GM19372 (cell line): ENCODE data around the gene WDR27.
"Not testable (repeated sequence)": the region's sequence is repeated elsewhere in the genome, so short reads cannot be mapped to it uniquely, and the experiment has no call there.

Source experiments
- ATAC-seq: cut with Tn5 transposase; IDR thresholded peaks from one replicate; pipeline ENCODE4 v1.9.1; 2021; ENCODE audit warnings: mild to moderate bottlenecking, low read depth, moderate library complexity; ENCODE audit not compliant: unreplicated experiment

WDR27 gene

DNA sequence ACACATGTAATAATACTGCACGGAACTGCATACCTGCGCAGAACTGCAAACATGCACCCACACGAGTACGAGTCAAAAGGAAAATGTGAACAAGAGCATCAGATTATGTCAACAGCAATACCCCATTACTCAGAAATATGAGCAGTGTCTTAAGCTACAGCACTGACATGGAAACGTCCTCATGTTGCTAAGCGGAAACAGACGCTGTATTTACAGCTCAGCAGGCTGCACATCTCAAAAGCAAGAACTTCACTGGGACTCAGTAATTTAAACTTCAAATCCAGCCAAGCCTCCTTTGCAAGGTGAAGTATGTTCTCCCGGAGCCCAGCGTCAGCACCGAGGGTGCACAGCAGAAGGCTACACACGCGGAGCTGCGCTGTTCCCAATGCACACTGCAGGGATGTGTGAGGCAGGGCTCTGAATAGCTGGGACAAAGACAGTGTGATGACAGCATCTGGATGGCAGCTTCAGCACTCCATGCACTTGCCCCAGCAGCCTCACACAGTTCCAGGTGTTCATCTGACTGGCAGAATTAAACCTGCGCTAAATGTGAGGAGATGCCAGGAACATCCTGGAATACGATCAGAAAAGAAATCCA lies 202.8 kb downstream of the WDR27 start:
- ATAC-seq, result no peak

DNA sequence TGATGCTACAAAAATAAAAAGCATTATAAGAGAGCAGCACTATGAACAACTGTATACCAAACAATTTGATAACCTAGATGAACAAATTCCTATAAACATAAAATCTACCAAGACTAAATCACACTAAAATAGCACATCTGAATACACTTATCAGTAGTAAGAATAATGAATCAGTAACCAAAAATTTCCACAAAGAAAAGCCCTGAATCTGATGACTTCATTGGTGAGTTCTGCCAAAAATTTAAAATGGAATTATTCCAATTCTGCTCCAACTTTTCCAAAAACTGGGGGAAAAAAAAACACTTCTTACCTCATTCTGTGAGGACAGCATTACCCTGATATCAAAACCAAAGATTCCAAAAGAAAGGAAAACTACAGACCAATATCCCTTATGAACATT lies 206.2 kb downstream of the WDR27 start:
- no peak for ATAC-seq

DNA sequence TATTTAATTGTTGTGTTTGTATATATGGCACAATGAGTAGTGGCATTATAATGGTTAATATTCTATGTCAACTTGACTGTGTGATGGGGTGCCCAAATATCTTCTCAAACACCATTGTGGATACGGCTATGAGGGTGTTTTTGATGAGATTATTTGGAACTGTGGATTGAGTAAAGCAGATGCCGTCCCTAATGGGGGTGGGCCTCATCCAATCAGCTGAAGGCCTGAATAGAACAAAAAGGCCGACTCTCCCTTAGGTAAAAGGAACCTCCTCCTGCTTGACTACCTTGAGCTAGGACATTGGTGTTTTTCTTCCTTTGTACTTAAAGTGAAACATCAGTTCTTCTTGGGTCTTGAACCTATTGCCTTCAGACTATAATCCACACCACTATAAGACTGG lies 207.8 kb downstream of the WDR27 start:
- ATAC-seq, result no peak

DNA sequence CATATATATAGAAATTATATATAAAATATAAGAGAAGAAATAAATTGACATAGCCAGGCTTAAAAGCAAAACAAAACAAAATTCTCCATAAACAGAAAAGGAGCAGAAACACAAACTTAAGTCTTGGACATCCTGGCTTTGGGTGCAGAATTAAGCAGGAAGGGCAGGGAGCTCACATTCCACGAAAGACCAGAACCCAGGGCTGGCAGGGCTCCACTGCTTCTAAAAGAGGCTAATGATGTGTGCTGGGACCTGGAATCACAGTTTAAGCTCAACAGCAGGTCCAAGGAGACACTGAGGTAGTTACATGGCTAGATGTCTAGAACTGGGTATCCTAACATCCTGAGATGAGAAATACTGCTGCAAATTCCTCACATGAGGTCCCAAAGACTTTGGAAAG lies 210.3 kb downstream of the WDR27 start:
- no peak for ATAC-seq

DNA sequence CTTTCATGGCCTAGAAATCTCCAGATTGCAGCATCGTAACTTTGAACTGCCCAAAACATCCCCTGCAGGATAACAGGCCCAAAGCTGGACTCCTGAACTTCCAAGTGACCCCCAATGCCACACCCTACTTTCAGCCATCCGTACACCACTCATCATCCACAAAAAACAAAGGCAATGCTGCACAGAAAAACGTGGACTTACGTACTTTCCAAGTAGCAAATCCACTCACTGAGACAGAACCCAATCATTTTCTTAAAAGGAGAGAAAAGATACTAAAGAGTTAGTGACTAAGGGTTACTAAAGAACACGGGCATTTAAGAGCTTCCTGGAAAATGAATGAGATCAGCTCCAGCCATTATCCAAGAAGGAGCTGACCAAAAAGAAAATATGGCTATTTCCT lies 211.0 kb downstream of the WDR27 start:
- ATAC-seq, result no peak

DNA sequence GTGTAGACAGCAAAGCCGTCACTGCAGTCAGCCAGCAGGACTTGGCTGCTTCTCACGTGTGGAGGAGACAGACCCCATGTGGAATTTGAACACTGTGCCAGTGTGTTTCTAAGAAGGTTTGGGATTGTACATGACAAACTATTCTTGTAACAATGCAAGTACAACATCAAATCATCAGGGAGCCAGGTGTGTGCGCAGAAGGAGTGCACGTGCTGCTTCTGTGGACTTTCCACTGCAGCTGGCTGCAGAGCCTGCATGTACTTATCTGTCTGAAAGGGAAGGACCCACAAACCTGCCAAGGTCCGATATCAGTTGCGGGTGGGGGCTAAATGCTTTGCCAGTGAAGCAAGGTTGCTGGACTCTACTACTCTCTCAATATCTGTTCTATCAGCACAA lies 211.6 kb downstream of the WDR27 start:
- no peak for ATAC-seq

DNA sequence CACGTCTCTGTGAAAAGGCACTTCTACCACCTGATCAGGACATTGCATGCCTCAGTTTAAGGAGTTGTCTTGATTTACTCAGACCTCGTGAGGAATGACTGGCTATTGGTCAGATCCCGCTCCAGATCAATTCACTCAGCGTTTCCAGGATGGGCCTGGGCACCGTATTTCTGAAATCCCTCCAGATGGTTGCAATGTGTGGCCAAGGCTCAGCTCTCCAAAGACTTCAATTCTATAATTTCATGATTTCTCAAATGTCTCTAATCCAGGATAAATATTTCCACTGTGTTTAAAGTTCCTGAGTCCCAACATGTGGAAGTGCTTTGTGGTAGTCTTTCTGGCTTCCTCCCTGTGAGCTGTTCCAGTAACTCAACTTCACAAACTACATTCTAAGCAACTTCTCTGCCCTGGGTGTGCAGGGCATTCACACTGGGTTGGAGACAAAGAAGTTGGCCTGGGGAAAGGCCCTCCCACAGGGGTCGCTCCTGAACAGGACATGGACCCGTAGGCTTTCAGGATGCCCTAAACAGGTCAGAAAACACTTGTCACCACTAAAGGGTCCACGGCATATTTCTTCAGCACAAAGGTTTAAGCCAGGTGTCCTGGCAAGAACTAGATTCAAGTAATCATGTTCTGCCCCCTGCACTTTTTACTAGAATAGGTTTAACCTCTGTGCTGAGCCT lies 212.1 kb downstream of the WDR27 start:
- no peak for ATAC-seq

DNA sequence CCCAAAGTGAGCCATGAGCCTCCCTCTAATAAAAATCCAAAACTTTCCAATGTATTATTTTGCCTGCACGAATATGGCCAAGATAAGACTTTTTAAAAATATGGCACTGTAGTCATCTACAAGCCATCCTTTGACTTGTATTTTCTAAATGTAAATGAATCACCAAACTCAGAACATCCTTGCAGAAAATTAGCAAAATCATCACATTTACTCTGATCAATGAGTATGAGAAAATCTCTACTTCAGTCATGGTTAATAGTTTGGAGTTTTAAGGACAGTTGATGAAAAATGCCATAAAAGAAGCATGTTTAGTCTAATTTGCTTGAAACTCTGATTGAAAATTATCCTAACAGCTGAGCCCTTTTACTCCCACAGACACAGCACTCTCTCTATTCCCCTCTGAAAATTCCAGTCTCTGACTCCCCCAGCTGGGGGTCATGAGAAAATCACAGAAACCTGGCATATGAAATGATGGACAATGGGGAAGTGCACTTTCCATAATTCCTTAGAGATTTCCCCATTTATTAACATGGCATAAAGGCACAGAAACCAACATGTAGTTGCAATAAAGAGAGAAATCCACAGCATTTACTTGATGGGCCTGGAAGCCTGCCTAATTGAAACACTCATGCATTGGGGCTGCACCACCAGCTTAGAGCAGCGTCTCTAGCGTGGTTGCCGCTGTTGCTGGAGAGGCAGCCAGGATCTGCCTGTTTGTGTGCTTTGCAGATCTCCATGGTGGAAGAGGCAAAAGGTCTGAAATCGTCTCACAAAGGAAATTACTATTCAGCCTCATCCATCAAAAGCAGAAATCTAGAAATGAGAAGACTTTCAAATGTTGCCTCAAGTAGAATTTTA lies 214.0 kb downstream of the WDR27 start:
- no peak for ATAC-seq

DNA sequence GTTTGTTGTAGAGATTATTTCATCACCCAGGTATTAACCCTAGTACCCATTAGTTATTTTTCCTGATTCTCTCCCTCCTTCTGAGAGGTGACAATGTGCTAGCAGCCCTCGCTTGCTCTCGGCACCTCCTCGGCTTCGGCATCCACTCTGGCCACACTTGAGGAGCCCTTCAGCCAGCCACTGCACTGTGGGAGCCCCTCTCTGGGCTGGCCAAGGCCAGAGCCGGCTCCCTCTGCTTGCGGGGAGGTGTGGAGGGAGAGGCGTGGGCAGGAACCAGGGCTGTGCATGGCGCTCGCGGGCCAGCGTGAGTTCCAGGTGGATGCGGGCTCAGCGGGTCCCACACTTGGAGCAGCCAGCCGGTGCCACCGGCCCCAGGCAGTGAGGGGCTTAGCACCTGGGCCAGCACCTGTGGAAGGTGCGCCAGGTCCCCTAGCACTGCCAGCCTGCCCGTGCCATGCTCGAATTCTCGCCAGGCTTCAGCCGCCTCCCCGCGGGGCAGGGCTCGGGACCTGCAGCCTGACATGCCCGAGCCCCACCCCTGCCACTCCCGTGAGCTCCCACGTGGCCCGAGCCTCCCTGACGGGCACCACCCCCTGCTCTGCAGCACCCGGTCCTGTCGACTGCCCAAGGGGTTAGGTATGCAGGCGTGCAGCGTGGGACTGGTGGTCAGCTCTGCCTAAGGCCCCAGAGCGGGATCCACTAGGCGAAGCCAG lies 221.9 kb downstream of the WDR27 start:
- ATAC-seq, result no peak

DNA sequence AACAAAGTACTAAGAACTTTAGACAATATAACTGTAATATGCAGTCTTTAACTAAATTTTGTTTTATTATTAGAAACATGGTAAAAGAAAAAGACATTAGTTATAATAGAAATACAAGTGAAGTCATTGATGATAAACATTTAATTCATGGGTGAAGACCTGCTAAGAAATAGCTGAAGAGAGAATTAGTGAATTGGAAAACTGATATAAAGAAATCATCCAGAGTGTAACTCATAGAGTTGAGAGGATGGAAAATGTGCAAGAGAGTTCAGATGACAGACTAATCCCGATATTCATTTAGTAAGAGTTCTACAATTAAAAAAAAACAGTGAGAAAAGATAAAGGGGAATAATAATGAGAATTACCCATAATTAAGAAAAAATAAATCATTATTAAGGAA lies 227.5 kb downstream of the WDR27 start:
- no peak for ATAC-seq

DNA sequence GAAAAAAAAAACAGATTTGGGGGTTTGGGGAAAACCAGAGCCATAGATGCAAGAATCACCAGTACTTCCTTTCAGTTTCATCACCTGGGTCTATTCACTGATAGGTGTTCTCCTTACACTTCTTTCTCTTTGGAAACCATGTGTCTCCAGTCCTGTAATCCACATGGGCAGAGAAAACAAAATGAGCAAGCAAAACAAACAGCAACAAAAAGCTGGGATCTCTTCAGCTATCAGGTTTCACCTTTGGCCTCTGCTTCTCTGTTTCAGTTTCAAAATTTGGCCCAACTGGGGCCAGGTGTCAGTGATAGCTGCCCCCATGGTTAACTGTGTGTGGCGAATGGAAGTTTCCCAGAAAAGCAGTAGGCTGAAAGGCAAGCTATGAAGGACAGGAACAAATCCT lies 228.2 kb downstream of the WDR27 start:
- ATAC-seq, result no peak

DNA sequence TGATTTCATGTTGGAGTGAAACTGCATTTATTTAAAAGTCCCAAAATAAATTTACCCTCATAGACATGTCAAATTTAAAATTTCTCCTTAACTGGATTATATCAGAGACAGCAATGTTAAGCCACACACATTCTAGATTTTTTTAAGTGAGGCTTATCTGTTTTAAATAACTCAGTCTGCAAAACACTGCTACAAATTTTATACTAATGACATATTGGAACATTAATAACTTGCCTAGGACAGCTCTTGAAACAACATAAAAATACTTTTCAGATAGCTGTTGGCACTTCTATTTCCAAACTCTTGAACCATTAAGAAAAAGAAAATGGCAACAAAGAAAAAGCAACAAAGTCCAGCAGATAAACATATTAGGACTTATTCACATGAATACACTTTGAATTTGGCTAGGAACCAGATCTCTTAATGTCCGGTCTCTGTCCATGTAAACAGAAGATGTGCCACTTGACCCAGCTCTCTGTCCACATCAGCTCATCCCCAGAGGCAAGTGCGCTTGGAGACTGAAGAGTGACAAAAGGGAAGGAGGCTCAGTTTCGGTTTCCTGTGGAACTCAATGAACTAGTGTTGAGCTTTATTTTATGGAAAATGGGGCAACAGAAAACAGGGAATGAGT lies 228.9 kb downstream of the WDR27 start:
- no peak for ATAC-seq

DNA sequence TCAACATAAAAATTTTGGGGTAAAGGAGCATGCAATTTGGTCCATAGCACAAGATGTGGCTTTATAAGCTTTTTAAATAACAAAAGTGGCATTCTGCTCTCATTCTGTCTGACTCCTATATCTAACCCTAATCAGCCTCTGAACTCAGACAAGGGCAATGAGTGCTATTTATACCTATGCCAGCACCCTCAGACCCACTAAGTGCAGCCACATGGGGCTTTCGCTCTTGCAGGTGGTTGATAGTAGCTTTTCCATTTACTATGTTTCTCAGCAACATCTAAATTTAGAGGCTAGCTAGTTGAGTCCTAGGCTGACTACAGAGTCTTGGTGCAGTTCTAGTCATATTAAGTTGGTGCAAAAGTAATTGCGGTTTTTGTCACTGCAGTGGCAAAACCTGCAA lies 231.0 kb downstream of the WDR27 start:
- ATAC-seq, result no peak

DNA sequence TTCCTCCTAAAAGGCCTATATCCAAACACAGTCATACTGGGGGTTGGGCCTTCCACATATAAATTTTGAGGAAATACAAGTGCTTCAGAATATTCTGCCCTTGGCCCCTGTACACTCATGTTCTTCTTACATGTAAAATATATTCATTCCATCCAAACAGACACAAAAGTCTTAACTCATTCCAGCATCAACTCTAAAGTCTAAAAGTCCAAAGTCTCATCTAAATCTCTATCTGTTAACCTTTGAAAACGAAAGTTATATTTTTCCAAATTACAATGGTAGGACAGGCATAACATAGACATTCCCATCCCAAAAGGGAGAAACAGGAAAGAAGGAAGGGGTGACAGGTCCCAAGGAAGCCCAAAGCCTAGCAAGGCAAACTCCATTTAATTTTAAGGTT lies 232.8 kb downstream of the WDR27 start:
- no peak for ATAC-seq

DNA sequence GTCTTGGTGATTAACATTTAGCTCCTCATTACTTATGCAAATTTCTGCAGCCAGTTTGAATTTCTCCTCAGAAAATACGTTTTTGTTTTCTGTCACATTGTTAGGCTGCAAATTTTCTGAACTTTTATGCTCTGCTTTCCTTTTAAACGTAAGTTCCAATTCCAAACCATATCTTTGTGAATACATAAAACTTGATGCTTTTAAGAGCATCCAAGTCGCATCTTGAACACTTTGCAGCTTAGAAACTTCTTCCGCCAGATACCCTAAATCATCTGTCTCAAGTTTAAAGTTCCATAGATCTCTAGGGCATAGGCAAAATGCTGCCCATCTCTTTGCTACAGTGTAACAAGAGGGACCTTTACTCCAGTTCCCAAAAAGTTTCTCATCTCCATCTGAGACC lies 234.1 kb downstream of the WDR27 start:
- not testable (repeated sequence) for ATAC-seq

DNA sequence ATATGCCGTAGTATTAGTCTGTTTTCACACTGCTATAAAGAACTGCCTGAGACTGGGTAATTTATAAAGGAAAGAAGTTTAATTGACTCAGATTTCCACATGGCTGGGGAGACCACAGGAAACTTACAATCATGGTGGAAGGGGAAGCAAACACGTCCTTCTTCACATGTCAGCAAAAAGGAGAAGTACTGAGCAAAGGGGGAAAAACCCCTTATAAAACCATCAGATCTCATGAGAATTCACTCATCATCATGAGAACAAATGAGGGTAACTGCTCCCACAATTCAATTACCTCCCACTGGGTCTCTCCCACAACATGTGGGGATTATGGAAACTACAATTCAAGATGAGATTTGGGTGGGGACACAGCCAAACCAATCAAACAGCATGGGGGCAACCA lies 235.6 kb downstream of the WDR27 start:
- not testable (repeated sequence) for ATAC-seq

DNA sequence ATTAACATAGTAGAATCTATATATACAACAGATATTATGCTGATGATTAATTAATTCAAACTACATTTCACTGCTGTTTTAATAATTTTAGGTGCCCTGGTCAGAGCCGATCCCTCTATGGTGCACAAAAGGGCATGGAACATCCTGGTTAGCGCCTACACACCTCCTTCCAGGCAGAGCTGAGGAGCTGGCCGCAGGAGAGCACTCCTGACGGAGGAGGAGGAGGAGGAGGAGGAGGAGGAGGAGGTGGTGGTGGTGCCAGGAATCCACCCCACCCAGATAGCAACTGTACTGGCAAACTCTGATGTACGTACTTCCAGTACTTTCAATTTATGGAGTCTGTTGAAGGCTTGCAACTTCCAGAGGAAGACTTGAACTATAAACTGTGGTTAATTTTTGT lies 244.1 kb downstream of the WDR27 start:
- no peak for ATAC-seq

DNA sequence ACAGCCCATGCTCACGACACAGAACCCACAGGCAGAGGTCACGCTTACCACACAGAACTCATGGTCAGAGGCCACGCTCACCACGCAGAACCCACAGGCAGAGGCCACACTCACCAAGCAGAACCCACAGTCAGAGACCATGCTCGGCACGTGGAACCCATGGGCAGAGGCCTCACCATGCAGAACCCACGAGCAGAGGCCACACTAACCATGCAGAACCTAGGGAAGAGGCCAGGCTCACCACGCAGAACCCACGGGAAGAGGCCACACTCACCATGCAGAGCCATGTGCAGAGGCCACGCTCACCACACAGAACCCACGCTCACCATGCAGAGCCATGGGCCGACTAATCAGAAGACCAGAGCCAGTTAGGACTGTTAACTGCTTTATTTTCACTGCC lies 245.0 kb downstream of the WDR27 start:
- ATAC-seq, result no peak

DNA sequence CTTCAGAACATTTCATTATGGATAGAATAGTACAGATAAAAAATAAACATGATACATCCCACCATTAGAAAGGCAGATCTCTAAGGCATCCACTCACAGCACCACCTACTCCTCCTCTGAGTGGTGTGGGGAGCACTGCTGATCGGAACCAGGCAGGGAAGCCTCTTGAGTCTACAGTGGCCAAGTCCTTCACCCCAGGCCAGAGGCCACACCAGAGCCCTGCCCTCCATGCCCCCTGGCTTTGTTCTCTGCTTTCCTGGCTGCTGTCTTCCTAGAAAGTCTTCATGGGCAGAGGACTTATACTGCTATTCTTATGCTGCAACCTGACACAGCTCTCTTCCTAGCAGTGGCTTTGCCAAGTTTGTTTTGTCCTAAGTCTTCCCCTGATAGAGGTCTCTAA lies 246.4 kb downstream of the WDR27 start:
- ATAC-seq, result no peak

DNA sequence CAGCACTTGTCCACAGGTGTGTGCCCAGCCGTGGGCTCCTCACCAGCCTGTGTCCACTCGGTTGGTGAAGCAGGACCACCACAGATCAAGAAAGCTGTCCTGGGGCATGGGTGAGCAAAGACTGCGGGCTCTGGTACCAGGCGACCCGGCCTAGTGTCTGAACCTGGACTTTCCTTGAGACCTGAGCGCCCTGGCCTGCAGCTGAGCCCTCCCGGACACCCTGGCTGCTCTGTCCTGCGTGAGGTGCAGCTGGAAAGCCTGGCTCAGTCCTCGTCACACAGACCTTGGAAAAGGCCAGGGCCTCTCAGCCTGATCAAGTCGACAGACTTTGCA lies 247.0 kb downstream of the WDR27 start:
- ATAC-seq, result no peak
